EL (cell line): ENCODE data around the gene MMRN2.
A peak's percentile ranks its signal among the peaks of the same experiment; 100 is the strongest.
"Not testable (repeated sequence)": the region's sequence is repeated elsewhere in the genome, so short reads cannot be mapped to it uniquely, and the experiment has no call there.

Experiments used
- DNase-seq: peaks from one replicate; pipeline ENCODE4 v3.0.0-alpha.2; 2016

The MMRN2 gene

GRCh38 chr10:86957471-86958115 lies at the start of gene MMRN2:
Gene MMRN2 (minus strand): TSS chr10:86957615. CDS start chr10:86957541, 74 bp downstream.
- DNase-seq, result no peak

GRCh38 chr10:87007124-87007523 lies 49.7 kb upstream of the MMRN2 start:
- not testable (repeated sequence) for DNase-seq

- peak; percentile 34 for DNase-seq
These were observed 43.1 kb upstream of the MMRN2 start for GRCh38 chr10:87000491-87000890.

GRCh38 chr10:86999802-87000403 lies 42.5 kb upstream of the MMRN2 start:
- DNase-seq, result not testable (repeated sequence)

GRCh38 chr10:86992929-86993328 lies 35.5 kb upstream of the MMRN2 start:
- DNase-seq, result no peak

GRCh38 chr10:86992456-86992855 lies 35.0 kb upstream of the MMRN2 start:
- DNase-seq, result no peak

- DNase-seq, result not testable (repeated sequence)
These were observed 33.9 kb upstream of the MMRN2 start for GRCh38 chr10:86991362-86991761.

- DNase-seq, result no peak
These were observed 31.1 kb upstream of the MMRN2 start for GRCh38 chr10:86988520-86988919.

- not testable (repeated sequence) for DNase-seq
These were observed 27.1 kb upstream of the MMRN2 start for GRCh38 chr10:86984498-86984897.

GRCh38 chr10:86981716-86982115 lies 24.3 kb upstream of the MMRN2 start:
- no peak for DNase-seq

GRCh38 chr10:86981020-86981419 lies 23.6 kb upstream of the MMRN2 start:
- DNase-seq, result not testable (repeated sequence)

GRCh38 chr10:86979977-86980448 lies 22.6 kb upstream of the MMRN2 start:
- DNase-seq, result no peak

- DNase-seq, result no peak
These were observed 21.9 kb upstream of the MMRN2 start for GRCh38 chr10:86979296-86979818.

- not testable (repeated sequence) for DNase-seq
These were observed 21.0 kb upstream of the MMRN2 start for GRCh38 chr10:86978457-86978856.

- DNase-seq, result no peak
These were observed 19.1 kb upstream of the MMRN2 start for GRCh38 chr10:86976362-86977056.

GRCh38 chr10:86974484-86974883 lies 17.1 kb upstream of the MMRN2 start:
- no peak for DNase-seq

GRCh38 chr10:86972613-86973380 lies 15.4 kb upstream of the MMRN2 start:
- no peak for DNase-seq

- DNase-seq, result peak; percentile 91
These were observed 14.0 kb upstream of the MMRN2 start for GRCh38 chr10:86971232-86971991.

- DNase-seq, result no peak
These were observed 13.5 kb upstream of the MMRN2 start for GRCh38 chr10:86970982-86971231.

- DNase-seq, result peak; percentile 78
These were observed 13.0 kb upstream of the MMRN2 start for GRCh38 chr10:86970162-86970981.

GRCh38 chr10:86969421-86970041 lies 12.1 kb upstream of the MMRN2 start:
- peak; percentile 68 for DNase-seq
